GM18502 (cell line): Measurements from ENCODE around the gene INSIG1.

ENCODE experiments used
- ATAC-seq: cut with Tn5 transposase; IDR thresholded peaks from one replicate; pipeline ENCODE4 v1.9.1; 2021; ENCODE audit warnings: mild to moderate bottlenecking; ENCODE audit not compliant: unreplicated experiment, poor library complexity

The INSIG1 gene

DNA sequence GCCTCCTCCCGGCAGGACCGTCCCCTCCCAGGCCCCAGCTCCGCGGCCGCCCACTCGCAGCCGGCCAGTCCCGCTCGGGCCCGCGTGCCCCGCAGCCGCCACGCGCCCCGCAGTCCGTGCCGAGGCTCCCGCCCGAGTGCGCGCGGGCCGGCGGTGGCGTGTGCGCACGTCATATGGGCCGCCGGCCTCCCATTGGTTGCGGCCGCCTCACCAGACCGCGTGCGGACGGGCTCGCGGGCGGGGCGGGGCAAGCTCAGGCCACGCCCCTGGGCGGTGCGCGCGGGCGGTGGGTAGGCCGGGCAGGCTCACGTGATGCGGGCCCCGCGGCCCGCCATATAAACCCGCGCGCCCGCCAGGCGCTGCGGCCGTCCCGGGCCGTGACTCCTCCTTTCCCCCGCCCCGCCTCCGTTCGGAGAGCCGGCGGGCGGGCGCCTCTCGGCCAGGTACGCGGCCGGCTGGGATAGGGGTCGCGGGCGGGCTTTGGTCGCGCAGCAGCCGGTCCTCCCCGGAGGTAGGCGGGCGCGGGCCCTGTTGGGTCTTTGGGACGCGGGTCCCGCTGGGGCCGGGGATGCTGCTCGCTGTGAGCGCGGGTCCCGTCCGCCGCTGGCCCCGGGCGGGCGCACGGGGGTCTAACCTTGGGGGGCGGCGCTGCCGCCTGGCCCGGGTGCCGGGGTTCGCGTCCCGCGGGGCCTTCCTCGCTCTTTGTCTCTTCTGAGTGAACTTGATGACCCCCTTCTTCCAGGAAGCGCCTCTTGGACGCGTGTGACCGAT lies at the start of gene INSIG1:
Gene INSIG1, plus strand, starts transcription at position 362 of the 771 bp plus-strand sequence. Its CDS starts 408 bp downstream, at position 770.
- ATAC-seq: peak; percentile 70

DNA sequence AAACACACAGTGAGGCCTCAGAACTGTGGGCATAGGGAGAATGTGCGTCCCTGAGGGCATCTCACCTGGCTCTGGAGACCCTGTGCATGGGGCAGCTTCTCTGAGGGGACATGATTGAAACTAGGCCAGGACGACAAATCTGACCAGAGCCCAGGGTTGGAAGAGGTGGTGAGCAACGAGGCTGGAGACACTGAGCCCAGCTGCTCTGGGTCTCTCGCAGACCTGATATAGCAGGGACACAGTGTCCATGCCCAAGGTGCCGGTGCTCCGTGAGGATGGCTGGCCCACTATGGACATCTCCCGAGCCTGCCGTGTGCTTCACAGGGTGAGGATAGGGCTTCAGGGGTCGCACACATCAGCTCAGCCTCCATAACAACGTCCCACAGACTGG lies 49.3 kb upstream of the INSIG1 start:
- no peak for ATAC-seq

DNA sequence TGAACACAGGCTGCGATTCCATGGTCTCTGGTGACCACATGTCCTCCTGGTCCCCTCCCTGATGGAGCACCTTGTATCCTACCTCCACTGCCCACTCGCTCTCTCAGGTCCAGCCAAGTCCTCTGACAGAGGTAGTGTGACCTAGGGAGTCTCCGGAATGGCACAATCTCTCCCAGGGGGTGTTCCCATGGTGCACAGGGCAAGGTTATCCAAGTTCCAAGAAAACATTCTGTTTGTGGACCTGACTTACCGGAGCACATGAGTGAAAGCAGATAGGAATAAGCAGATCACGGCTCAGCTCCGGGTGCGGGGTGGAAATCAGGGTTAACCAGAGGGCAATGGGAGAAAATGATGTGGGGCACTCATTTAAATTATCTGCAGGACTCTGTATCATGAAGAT lies 45.8 kb upstream of the INSIG1 start:
- no peak for ATAC-seq

- ATAC-seq: no peak
These were observed 45.2 kb upstream of the INSIG1 start for GRCh38 chr7:155252444-155252887.

GRCh38 chr7:155252892-155253501 lies 44.7 kb upstream of the INSIG1 start:
- ATAC-seq: no peak

DNA sequence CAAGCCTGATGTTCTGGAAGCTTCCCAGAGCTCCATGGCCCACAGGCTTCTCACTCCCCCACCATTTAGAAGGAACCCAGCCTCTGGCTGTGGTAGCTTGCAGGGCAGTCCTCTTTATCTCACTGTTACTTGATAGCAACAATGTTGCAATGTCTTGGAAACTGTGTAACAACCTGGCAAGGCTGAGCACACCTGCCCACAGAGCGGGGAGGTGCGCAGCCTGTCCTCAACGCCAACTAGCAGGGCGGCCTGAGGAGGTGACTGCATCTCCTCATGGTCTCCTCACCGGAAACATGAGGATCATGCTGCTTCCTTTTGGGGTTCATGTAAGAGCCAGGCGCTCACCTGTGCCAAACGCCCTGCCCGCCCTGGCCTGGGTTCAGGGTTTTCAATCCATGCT lies 43.7 kb upstream of the INSIG1 start:
- no peak for ATAC-seq

DNA sequence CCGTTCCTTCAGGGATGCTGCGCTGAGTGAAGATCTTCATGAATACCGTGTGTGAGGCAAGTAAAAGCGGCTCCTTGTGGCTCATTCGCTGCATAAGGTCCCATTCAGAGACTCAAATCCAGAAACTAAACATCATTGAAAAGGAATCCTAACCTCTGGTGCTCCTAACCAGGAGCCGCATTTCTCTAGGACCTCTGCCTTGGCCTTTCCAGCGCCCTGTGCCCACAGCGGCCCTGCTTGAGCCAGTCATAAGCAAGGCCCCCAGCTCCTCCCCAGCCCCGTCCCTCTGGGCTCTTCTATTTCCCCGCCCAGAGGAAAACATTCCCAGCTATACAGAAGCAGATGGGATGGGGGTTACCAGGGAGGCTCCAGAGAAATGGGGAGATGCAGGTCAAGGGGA lies 42.6 kb upstream of the INSIG1 start:
- ATAC-seq: no peak

DNA sequence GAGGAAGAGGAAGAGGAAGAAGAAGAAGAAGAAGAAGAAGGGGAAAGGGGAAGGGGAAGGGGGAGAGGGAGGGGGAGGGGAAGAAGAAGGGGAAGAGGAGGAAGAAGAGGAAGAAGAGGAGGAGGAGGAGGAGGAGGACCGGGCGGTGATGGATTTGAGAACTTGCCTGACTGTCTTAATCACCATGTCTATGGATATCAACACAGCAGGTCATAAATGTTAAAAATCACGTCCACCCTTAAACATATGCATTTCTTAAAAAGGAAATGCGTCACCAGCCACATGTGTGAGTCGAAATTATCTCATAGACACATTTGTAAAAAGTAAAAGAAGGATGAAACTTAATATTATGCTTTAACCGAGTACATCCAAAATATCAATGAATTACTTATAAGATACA lies 42.1 kb upstream of the INSIG1 start:
- no peak for ATAC-seq

DNA sequence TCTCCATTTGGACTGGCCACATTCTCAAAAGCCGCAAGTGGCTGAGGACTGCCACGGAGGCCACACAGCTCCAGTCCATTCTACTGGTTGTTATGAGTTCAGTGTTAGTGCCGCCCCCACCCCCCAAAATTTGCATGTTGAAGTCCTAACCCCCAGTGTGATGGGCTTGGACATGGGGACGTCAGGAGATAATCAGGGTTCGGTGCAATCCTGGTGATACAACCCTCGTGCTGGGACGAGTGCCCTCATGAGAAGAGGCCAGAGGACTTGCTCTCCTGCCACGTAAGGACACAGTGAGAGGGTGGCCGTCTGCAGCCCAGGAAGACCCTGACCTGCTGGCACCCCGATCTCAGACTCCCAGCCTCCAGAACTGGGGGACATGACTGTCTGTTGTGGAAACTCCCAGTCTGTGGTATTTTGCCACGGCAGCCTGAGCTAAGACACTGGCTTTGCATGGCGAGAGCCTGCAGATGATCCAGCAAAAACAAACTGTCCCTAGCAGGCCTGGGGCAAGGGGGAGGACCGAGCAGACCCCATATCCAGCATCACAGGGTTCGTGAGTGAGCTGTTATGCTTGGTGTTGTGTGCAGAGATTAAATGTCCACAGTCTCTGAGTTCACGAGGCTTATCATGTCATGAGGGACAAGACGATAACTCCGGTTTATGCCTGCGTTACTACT lies 41.5 kb upstream of the INSIG1 start:
- no peak for ATAC-seq

DNA sequence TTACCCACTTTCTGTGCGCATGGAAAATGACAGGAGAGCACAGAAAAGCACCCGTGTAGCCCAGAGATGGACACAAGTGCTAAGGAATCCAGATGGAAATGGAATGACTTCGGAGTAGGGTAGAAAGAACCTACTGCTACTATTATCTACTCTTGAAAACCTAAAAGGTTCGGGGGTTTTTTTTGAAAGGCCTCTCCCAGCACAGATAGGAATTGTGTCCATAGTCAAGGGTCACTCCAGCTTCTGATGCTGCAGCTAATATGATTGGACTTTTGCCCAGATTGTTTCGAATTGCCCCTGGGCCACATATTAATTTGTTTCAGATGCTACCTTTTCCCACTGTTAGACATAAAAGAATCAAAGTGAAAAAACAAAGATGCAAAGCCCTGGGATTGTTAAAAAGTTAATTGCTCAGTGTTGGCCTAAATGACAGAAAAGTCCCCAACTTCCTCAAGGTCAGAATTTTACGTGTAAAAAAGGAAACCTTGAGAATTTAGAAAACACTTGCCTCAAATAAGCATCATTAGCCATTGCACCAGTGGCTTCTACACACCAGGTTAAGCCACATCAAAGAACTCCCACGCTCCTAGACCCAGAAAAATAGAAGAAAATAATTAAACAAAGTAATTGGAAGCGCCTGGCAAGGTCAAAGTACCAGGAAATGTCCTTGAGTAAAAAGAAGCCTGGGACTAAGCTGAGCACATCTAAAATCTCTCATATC lies 40.8 kb upstream of the INSIG1 start:
- ATAC-seq: no peak

- ATAC-seq: no peak
These were observed 40.0 kb upstream of the INSIG1 start for GRCh38 chr7:155257482-155258225.

- no peak for ATAC-seq
These were observed 39.5 kb upstream of the INSIG1 start for GRCh38 chr7:155258226-155258560.

- ATAC-seq: no peak
These were observed 37.7 kb upstream of the INSIG1 start for GRCh38 chr7:155259866-155260497.

- no peak for ATAC-seq
These were observed 37.2 kb upstream of the INSIG1 start for GRCh38 chr7:155260498-155260872.

DNA sequence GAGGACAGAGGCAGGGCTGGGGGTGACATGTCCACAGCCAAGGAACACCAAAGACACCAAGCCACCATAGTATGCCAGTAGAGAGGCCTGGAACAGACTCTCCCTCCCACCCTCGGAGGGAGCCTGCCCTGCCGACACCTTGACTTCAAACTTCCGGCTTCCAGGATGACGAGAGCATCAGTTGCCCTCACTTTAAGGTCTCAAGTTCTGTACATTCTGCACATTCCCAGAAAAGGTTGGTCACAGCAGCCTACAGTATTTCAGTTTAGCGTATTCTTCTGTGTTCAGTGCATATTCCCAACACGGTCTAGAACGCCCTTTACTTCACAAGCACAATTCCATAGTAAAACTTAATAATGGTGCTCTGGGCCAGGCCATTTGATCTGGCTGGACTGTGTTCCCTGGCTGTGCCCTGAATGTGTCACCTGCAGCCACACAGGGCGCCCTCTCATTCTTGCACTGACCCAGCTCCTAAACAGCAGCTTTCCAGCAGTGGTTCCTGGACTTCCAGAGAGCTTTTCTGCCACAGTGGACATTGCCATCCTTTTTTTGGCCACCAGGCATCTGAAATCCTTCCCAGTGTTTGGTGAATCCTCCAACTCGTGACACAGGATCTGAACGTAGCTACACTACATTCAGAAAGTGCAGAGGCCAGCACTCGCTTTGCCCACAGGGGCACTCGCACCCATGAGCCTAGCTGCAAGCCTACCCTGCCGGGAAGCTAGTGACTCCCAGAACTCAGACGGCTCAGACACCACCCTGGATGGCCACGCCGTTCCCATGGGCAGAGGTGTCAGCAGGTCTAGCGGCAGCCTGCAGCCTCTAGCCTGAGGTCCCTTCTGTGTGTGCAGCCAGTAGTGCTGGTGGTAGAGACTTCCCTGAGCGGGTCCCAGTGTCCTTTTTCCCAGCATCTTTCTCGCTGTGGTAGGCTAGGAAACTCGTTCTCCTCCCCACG lies 36.4 kb upstream of the INSIG1 start:
- no peak for ATAC-seq

DNA sequence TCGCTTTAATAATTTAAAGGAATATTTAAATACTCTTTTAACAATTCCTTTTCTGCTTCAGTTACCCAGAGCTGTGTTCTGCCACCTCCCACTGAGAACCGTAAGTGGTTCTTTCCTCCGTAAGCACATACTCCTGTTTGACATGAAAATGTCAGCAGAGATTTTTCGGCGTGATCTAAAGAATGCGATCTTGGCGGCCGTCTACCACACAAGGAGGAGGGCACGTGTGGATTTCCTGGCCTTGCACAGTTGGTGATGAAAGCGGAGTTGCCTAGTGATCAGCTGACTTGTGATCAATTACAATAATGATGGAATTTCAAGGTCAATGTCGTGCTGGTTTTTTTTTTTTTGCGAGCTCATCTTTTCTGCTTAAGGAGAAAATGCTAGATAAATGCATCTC lies 35.6 kb upstream of the INSIG1 start:
- ATAC-seq: no peak

DNA sequence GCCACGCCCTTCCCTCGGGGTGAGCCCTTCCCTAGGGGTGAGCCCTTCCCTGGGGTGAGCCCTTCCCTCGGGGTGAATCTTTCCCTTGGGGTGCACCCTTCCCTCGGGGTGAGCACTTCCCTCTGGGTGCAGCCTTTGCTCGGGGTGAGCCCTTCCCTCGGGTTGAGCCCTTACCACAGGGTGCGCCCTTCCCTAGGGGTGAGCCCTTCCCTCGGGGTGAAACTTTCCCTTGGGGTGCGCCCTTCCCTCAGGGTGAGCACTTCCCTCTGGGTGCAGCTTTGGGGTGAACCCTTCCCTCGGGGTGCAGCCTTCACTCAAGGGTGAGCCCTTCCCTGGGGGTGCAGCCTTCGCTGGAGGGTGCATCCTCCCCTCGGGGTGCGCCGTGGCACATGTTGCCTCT lies 34.6 kb upstream of the INSIG1 start:
- no peak for ATAC-seq

GRCh38 chr7:155263581-155264143 lies 34.0 kb upstream of the INSIG1 start:
- no peak for ATAC-seq
